Type B pancreatic cell (in vitro differentiated cells): ENCODE measurements around the gene PLD6. TPM values are rescaled to one million over a fixed set of nuclear protein-coding genes. Genes with fewer than 3 reads are reported as not detected.
A peak's percentile ranks its signal among the peaks of the same experiment; 100 is the strongest.
"Not testable (repeated sequence)": the region's sequence is repeated elsewhere in the genome, so short reads cannot be mapped to it uniquely, and the experiment has no call there.

Experiments
- DNase-seq: peaks from one replicate; pipeline ENCODE4 v3.0.0; 2021; ENCODE audit warnings: mixed read lengths; ENCODE audit not compliant: unreplicated experiment; ENCODE audit errors: extremely low spot score
- H3K27ac Mint-ChIP-seq: 2 replicates; pipeline ENCODE4 v1.8.0; 2021; ENCODE audit warnings: mild to moderate bottlenecking, mixed read lengths
- H3K27me3 Mint-ChIP-seq: 2 replicates; pipeline ENCODE4 v1.8.0; 2021; ENCODE audit warnings: mixed read lengths
- H3K36me3 Mint-ChIP-seq: 2 replicates; pipeline ENCODE4 v1.8.0; 2021; ENCODE audit warnings: mixed read lengths
- H3K4me1 Mint-ChIP-seq: one replicate; pipeline ENCODE4 v1.8.0; 2021; ENCODE audit warnings: mixed read lengths; ENCODE audit not compliant: unreplicated experiment
- H3K4me3 Mint-ChIP-seq: 2 replicates; pipeline ENCODE4 v1.8.0; 2021; ENCODE audit warnings: mild to moderate bottlenecking, mixed read lengths
- H3K9me3 Mint-ChIP-seq: 2 replicates; pipeline ENCODE4 v1.8.0; 2021; ENCODE audit warnings: mixed read lengths
- CTCF ChIP-seq: fragments of 200-600 bp; sonication (generic); conservative IDR thresholded peaks from 2 replicates; pipeline ENCODE4 v1.5.0; 2021; ENCODE audit warnings: antibody characterized with exemption, mild to moderate bottlenecking
- total RNA-seq: library from RNA; stranded (reverse); gene quantifications from 2 replicates; pipeline ENCODE4 v1.2.1, GENCODE V29; 2021; ENCODE audit warnings: low replicate concordance

PLD6 gene
- total RNA-seq, 1 donor from 2014 or later = 1.5 TPM

GRCh38 chr17:17161759-17162158 is 44.4 kb downstream of the PLD6 start:
- H3K9me3 Mint-ChIP-seq = no peaks in the 10 kb centered on the region
- no peaks in the 10 kb centered on the region for H3K27me3 Mint-ChIP-seq
- no peak overlapping the region for H3K27ac Mint-ChIP-seq
- H3K36me3 Mint-ChIP-seq = peaks cover 12% of the 10 kb centered on the region
- H3K4me3 Mint-ChIP-seq = no peak overlapping the region
- no peak for DNase-seq
- H3K4me1 Mint-ChIP-seq = no peaks in the 10 kb centered on the region
- TF ChIP-seq CTCF = no peak

- no peak overlapping the region for H3K4me3 Mint-ChIP-seq
- no peaks in the 10 kb centered on the region for H3K9me3 Mint-ChIP-seq
- no peaks in the 10 kb centered on the region for H3K27me3 Mint-ChIP-seq
- H3K36me3 Mint-ChIP-seq = peaks cover 12% of the 10 kb centered on the region
- TF ChIP-seq CTCF = no peak
- no peak overlapping the region for H3K27ac Mint-ChIP-seq
- no peaks in the 10 kb centered on the region for H3K4me1 Mint-ChIP-seq
- no peak for DNase-seq
Observed at GRCh38 chr17:17161121-17161520, 45.0 kb downstream of the PLD6 start.

GRCh38 chr17:17159571-17159970 is 46.6 kb downstream of the PLD6 start:
- Mint-ChIP-seq H3K27ac (peak overlapping the region; percentile 12), H3K4me1 (no peaks in the 10 kb centered on the region), H3K4me3 (no peak overlapping the region), H3K27me3 (no peaks in the 10 kb centered on the region), H3K9me3 (no peaks in the 10 kb centered on the region), H3K36me3 (peaks cover 5% of the 10 kb centered on the region)
- no peak for DNase-seq
- TF ChIP-seq CTCF = no peak

GRCh38 chr17:17158506-17158905 is 47.6 kb downstream of the PLD6 start:
- H3K4me3 Mint-ChIP-seq, H3K9me3 Mint-ChIP-seq, H3K36me3 Mint-ChIP-seq, DNase-seq, H3K27me3 Mint-ChIP-seq, H3K4me1 Mint-ChIP-seq, H3K27ac Mint-ChIP-seq: not testable (repeated sequence)

- Mint-ChIP-seq H3K4me1 (no peaks in the 10 kb centered on the region), H3K27me3 (no peaks in the 10 kb centered on the region), H3K9me3 (no peaks in the 10 kb centered on the region), H3K27ac (peak overlapping the region; percentile 51), H3K36me3 (peaks cover 9% of the 10 kb centered on the region), H3K4me3 (no peak overlapping the region)
- no peak for DNase-seq
- TF ChIP-seq CTCF = no peak
Observed at GRCh38 chr17:17157041-17157440, 49.1 kb downstream of the PLD6 start.

- H3K4me1 Mint-ChIP-seq = no peaks in the 10 kb centered on the region
- no peaks in the 10 kb centered on the region for H3K9me3 Mint-ChIP-seq
- peak overlapping the region; percentile 51 for H3K27ac Mint-ChIP-seq
- H3K4me3 Mint-ChIP-seq = no peak overlapping the region
- TF ChIP-seq CTCF = no peak
- H3K27me3 Mint-ChIP-seq = no peaks in the 10 kb centered on the region
- DNase-seq = no peak
- peaks cover 5% of the 10 kb centered on the region for H3K36me3 Mint-ChIP-seq
Observed at GRCh38 chr17:17156511-17156910, 49.6 kb downstream of the PLD6 start.
